Gastrocnemius medialis (tissue), 4 donors: Measurements from ENCODE around the gene SURF1. TPM values are rescaled to one million over a fixed set of nuclear protein-coding genes. Genes with fewer than 3 reads are reported as not detected.

Experiments used
- ATAC-seq, 2 donors: fragments of 150-250 bp; one replicate each; pipeline ENCODE4 v1.9.1; 2016
- DNase-seq, 2 donors: peaks; one replicate each; pipeline ENCODE4 v3.0.0-alpha.2; 2019
- H3K27ac ChIP-seq, 4 donors: fragments of 200-600 bp; sonication (generic); 1 replicate in 1 of 4; 2 replicates in 3 of 4; pipeline ENCODE4 v1.5.1; 2016 to 2018; ENCODE audit warnings: mild to moderate bottlenecking in 2 of 4, moderate library complexity in 1 of 4
- H3K27me3 ChIP-seq, 3 donors: fragments of 200-600 bp; sonication (generic) in 2 of 3; 1 replicate in 1 of 3; 2 replicates in 2 of 3; pipeline versions ENCODE4 v1.5.1 to v1.6.0; 2016 to 2019; ENCODE audit warnings: mild to moderate bottlenecking in 1 of 3, moderate library complexity in 1 of 3
- H3K36me3 ChIP-seq, 2 donors: fragments of 200-600 bp; sonication (generic) in 1 of 2; one replicate each; pipeline ENCODE4 v1.5.1; 2017 to 2018
- H3K4me1 ChIP-seq, 2 donors: fragments of 200-600 bp; sonication (generic) in 1 of 2; one replicate each; pipeline ENCODE4 v1.5.1; 2016 to 2017; ENCODE audit warnings: mild to moderate bottlenecking in 2 of 2
- H3K4me3 ChIP-seq, 4 donors: fragments of 200-600 bp; sonication (generic) in 3 of 4; 1 replicate in 1 of 4; 2 replicates in 3 of 4; pipeline ENCODE4 v1.5.1; 2016 to 2019; ENCODE audit warnings: mild to moderate bottlenecking in 2 of 4
- H3K9me3 ChIP-seq, 3 donors: fragments of 200-600 bp; sonication (generic) in 2 of 3; 1 replicate in 1 of 3; 2 replicates in 2 of 3; pipeline ENCODE4 v1.5.1; 2016 to 2019
- CTCF ChIP-seq, 5 experiments: fragments of 450-650 bp in 3 of 5; fragments of 200-600 bp in 2 of 5; sonication (generic) in 2 of 5; IDR thresholded peaks in 4 of 5; conservative IDR thresholded peaks in 1 of 5; 1 replicate in 4 of 5; 2 replicates in 1 of 5; pipeline ENCODE4 v1.5.1; 2016 to 2019; ENCODE audit warnings: antibody characterized with exemption in 5 of 5, mild to moderate bottlenecking in 3 of 5, moderate library complexity in 3 of 5
- POLR2A ChIP-seq, 2 donors: fragments of 450-650 bp; IDR thresholded peaks; one replicate each; pipeline ENCODE4 v1.6.1; 2017; ENCODE audit warnings: antibody characterized with exemption in 2 of 2, mild to moderate bottlenecking in 2 of 2, moderate library complexity in 2 of 2
- in situ Hi-C, 4 donors: fragments of 200-750 bp; cut with MboI; loops; one replicate each; pipeline versions ENCODE4 v1.15.0 to v1.8.0; 2017; ENCODE audit warnings: low sequenced_read_pairs in 4 of 4
- intact Hi-C: fragments of 100-400 bp; cut with DNase I; formaldehyde crosslinking; loops from one replicate; pipeline ENCODE4 v1.15.1; 2023; ENCODE audit warnings: low total_unique reads
- total RNA-seq, 4 donors: library from RNA; depleted of rRNA; stranded (reverse); fragments of >200 nt; gene quantifications; one replicate each; pipeline versions ENCODE4 v1.1.0 to v1.2.3, GENCODE V29; 2016

Gene SURF1
- total RNA-seq, 4 donors from 2014 or later, result 33.8 to 68.9 (median 56.0) TPM

GRCh38 chr9:133402689-133403088 lies 46.4 kb upstream of the SURF1 start:
- DNase-seq (no peak), ATAC-seq (no peak)
- Histone ChIP-seq H3K27me3 (no peaks in the 10 kb centered on the region), H3K4me1 (peaks cover 16 to 17% of the 10 kb centered on the region in 2 donors), H3K4me3 (no peak overlapping the region), H3K9me3 (no peaks in the 10 kb centered on the region), H3K27ac (no peak overlapping the region), H3K36me3 (peaks cover 0 to 5% of the 10 kb centered on the region in 2 donors)
- intact Hi-C loops, result no loop called here
- TF ChIP-seq CTCF (IDR thresholded peaks at IDR 0.05 in 4 of 5, conservative IDR thresholded peaks at IDR 0.05 in 1 of 5) (no peak), POLR2A (IDR thresholded peaks at IDR 0.05) (no peak)
- in situ Hi-C loops, result no loop called here

GRCh38 chr9:133401588-133401987 lies 45.3 kb upstream of the SURF1 start:
- H3K9me3 ChIP-seq, result no peaks in the 10 kb centered on the region
- in situ Hi-C loops (no loop called here), intact Hi-C loops (no loop called here)
- H3K27ac ChIP-seq, result no peak overlapping the region
- no peak overlapping the region for H3K4me3 ChIP-seq
- ATAC-seq (no peak), DNase-seq (no peak)
- H3K36me3 ChIP-seq, result no peaks in the 10 kb centered on the region
- TF ChIP-seq CTCF (IDR thresholded peaks at IDR 0.05 in 4 of 5, conservative IDR thresholded peaks at IDR 0.05 in 1 of 5) (no peak), POLR2A (IDR thresholded peaks at IDR 0.05) (no peak)
- H3K27me3 ChIP-seq, result no peaks in the 10 kb centered on the region
- H3K4me1 ChIP-seq, result peaks cover 14 to 15% of the 10 kb centered on the region in 2 donors

GRCh38 chr9:133400292-133400691 lies 44.0 kb upstream of the SURF1 start:
- Histone ChIP-seq H3K27me3 (peaks cover 0 to 5% (median 4%) of the 10 kb centered on the region in 3 donors), H3K4me3 (no peak overlapping the region), H3K4me1 (peaks cover 2 to 4% of the 10 kb centered on the region in 2 donors), H3K36me3 (no peaks in the 10 kb centered on the region), H3K27ac (no peak overlapping the region), H3K9me3 (no peaks in the 10 kb centered on the region)
- DNase-seq, result no peak
- in situ Hi-C loops, result no loop called here
- TF ChIP-seq POLR2A (IDR thresholded peaks at IDR 0.05) (no peak), CTCF (IDR thresholded peaks at IDR 0.05 in 4 of 5, conservative IDR thresholded peaks at IDR 0.05 in 1 of 5) (no peak)
- intact Hi-C loops, result no loop called here
- no peak for ATAC-seq

- Histone ChIP-seq H3K4me3 (no peak overlapping the region), H3K36me3 (no peaks in the 10 kb centered on the region), H3K27ac (no peak overlapping the region), H3K4me1 (no peaks in the 10 kb centered on the region), H3K9me3 (no peaks in the 10 kb centered on the region), H3K27me3 (peaks cover 7 to 21% (median 13%) of the 10 kb centered on the region in 3 donors)
- no peak for ATAC-seq
- TF ChIP-seq POLR2A (IDR thresholded peaks at IDR 0.05) (no peak), CTCF (IDR thresholded peaks at IDR 0.05 in 4 of 5, conservative IDR thresholded peaks at IDR 0.05 in 1 of 5) (no peak)
- in situ Hi-C loops, result no loop called here
- DNase-seq, result no peak
- intact Hi-C loops, result no loop called here
Observed at GRCh38 chr9:133397895-133398294, 41.6 kb upstream of the SURF1 start.

- in situ Hi-C loops, result no loop called here
- Histone ChIP-seq H3K4me1 (no peaks in the 10 kb centered on the region), H3K27ac (no peak overlapping the region), H3K4me3 (no peak overlapping the region), H3K27me3 (peaks cover 7 to 21% (median 13%) of the 10 kb centered on the region in 3 donors), H3K9me3 (no peaks in the 10 kb centered on the region), H3K36me3 (no peaks in the 10 kb centered on the region)
- ATAC-seq, result no peak
- no peak for DNase-seq
- intact Hi-C loops, result no loop called here
- TF ChIP-seq POLR2A (IDR thresholded peaks at IDR 0.05) (no peak), CTCF (IDR thresholded peaks at IDR 0.05 in 4 of 5, conservative IDR thresholded peaks at IDR 0.05 in 1 of 5) (no peak)
Observed at GRCh38 chr9:133397370-133397769, 41.1 kb upstream of the SURF1 start.
